Measurements from ENCODE around the gene RAB5A.
"Not testable (repeated sequence)": the region's sequence is repeated elsewhere in the genome, so short reads cannot be mapped to it uniquely, and the experiment has no call there.

Gene RAB5A

GRCh38 chr3:19950316-19950715, 3.4 kb downstream of the RAB5A start:
- no peak for DNase-seq

GRCh38 chr3:19954676-19955075, 7.8 kb downstream of the RAB5A start:
- DNase-seq = no peak

GRCh38 chr3:19957354-19957753, 10.5 kb downstream of the RAB5A start:
- not testable (repeated sequence) for DNase-seq

GRCh38 chr3:19959505-19959904, 12.6 kb downstream of the RAB5A start:
- DNase-seq = no peak

- DNase-seq = no peak
Measured at GRCh38 chr3:19960696-19961095, 13.8 kb downstream of the RAB5A start.

GRCh38 chr3:19961960-19962359, 15.1 kb downstream of the RAB5A start:
- DNase-seq = no peak

GRCh38 chr3:19967208-19967607, 20.3 kb downstream of the RAB5A start:
- no peak for DNase-seq

GRCh38 chr3:19967812-19968211, 20.9 kb downstream of the RAB5A start:
- DNase-seq = no peak

GRCh38 chr3:19970327-19970726, 23.4 kb downstream of the RAB5A start:
- DNase-seq = no peak

- DNase-seq = no peak
Measured at GRCh38 chr3:19972054-19972453, 25.2 kb downstream of the RAB5A start.

GRCh38 chr3:19988904-19989303, 42.0 kb downstream of the RAB5A start:
- DNase-seq = not testable (repeated sequence)

GRCh38 chr3:19994796-19995195, 47.9 kb downstream of the RAB5A start:
- no peak for DNase-seq

- no peak for DNase-seq
Measured at GRCh38 chr3:19997502-19997901, 50.6 kb downstream of the RAB5A start.

- DNase-seq = no peak
Measured at GRCh38 chr3:20001932-20002331, 55.0 kb downstream of the RAB5A start.

- DNase-seq = no peak
Measured at GRCh38 chr3:20007960-20008359, 61.1 kb downstream of the RAB5A start.

- DNase-seq = no peak
Measured at GRCh38 chr3:20008646-20009045, 61.7 kb downstream of the RAB5A start.

- no peak for DNase-seq
Measured at GRCh38 chr3:20012164-20012563, 65.3 kb downstream of the RAB5A start, which contains the start of gene PP2D1. TSS of gene PP2D1 (minus strand) at chr3:20012264. CDS start at chr3:20012072, 192 bp downstream.

- no peak for DNase-seq
Measured at GRCh38 chr3:20013396-20013795, 66.5 kb downstream of the RAB5A start.

- no peak for DNase-seq
Measured at GRCh38 chr3:20015525-20015924, 68.6 kb downstream of the RAB5A start.

- DNase-seq = not testable (repeated sequence)
Measured at GRCh38 chr3:20016076-20016475, 69.2 kb downstream of the RAB5A start.

GRCh38 chr3:20022954-20023622, 76.2 kb downstream of the RAB5A start:
- no peak for DNase-seq

GRCh38 chr3:20023623-20024405, 76.9 kb downstream of the RAB5A start:
- no peak for DNase-seq

- DNase-seq = no peak
Measured at GRCh38 chr3:20027136-20027535, 80.2 kb downstream of the RAB5A start.

GRCh38 chr3:20028905-20029331, 82.0 kb downstream of the RAB5A start:
- DNase-seq = no peak
